Keratinocyte (primary cell): ENCODE measurements around the gene FERMT3. TPM values are rescaled to one million over a fixed set of nuclear protein-coding genes. Genes with fewer than 3 reads are reported as not detected.

Source experiments
- DNase-seq: peaks from one replicate; pipeline ENCODE4 v3.0.0-alpha.2; 2011; ENCODE audit warnings: low read depth, missing footprints, low spot score
- FAIRE-seq: peaks from 2 replicates; lab custom pipeline; 2011; peaks lifted over from hg19 to GRCh38; lab: Jason Lieb, UNC
- H2AFZ ChIP-seq: 2 replicates; pipeline ENCODE4 v1.6.0; 2012; ENCODE audit warnings: low read length, control low read depth, inconsistent platforms; ENCODE audit not compliant: control insufficient read depth
- H3K27ac ChIP-seq: 2 replicates; pipeline ENCODE4 v1.5.1; 2011; ENCODE audit warnings: low read length; ENCODE audit not compliant: control insufficient read depth, insufficient read depth
- H3K27me3 ChIP-seq: 3 replicates; pipeline ENCODE4 v1.6.0; 2011; ENCODE audit warnings: low read length; ENCODE audit not compliant: control insufficient read depth, insufficient read depth; ENCODE audit errors: extremely low read depth
- H3K36me3 ChIP-seq, 2 experiments: 2 replicates in 1 of 2; 3 replicates in 1 of 2; pipeline ENCODE4 v1.5.1; 2011; ENCODE audit warnings: low read length in 2 of 2, mild to moderate bottlenecking in 1 of 2; ENCODE audit not compliant: control insufficient read depth in 2 of 2, insufficient read depth in 2 of 2; ENCODE audit errors: extremely low read depth in 1 of 2
- H3K4me1 ChIP-seq: 3 replicates; pipeline ENCODE4 v1.5.1; 2011; ENCODE audit warnings: low read length; ENCODE audit not compliant: control insufficient read depth, insufficient read depth; ENCODE audit errors: extremely low read depth
- H3K4me2 ChIP-seq: 3 replicates; pipeline ENCODE4 v1.6.0; 2011; ENCODE audit warnings: low read depth, low read length; ENCODE audit not compliant: control insufficient read depth, insufficient read depth; ENCODE audit errors: extremely low read depth
- H3K4me3 ChIP-seq, 3 experiments: fragments of 200-600 bp in 1 of 3; sonication (generic) in 1 of 3; 2 replicates in 2 of 3; 3 replicates in 1 of 3; pipeline ENCODE4 v1.5.1; 2011 to 2016; ENCODE audit warnings: low read length in 3 of 3, mild to moderate bottlenecking in 3 of 3, control low read depth in 2 of 3, inconsistent platforms in 1 of 3, low read depth in 1 of 3, mixed read lengths in 1 of 3, mixed run types in 1 of 3, moderate library complexity in 1 of 3; ENCODE audit not compliant: control insufficient read depth in 2 of 3, insufficient read depth in 2 of 3; ENCODE audit errors: extremely low read depth in 1 of 3
- H3K79me2 ChIP-seq: 2 replicates; pipeline ENCODE4 v1.6.0; 2012; ENCODE audit warnings: low read length; ENCODE audit not compliant: control insufficient read depth, insufficient read depth
- H3K9ac ChIP-seq: 3 replicates; pipeline ENCODE4 v1.6.0; 2011; ENCODE audit warnings: low read length; ENCODE audit not compliant: control insufficient read depth, insufficient read depth; ENCODE audit errors: extremely low read depth
- H3K9me1 ChIP-seq: 3 replicates; pipeline ENCODE4 v1.6.0; 2011; ENCODE audit warnings: low read length; ENCODE audit not compliant: control insufficient read depth, insufficient read depth; ENCODE audit errors: extremely low read depth
- H3K9me3 ChIP-seq: 2 replicates; pipeline ENCODE4 v1.5.1; 2012; ENCODE audit warnings: low read depth, low read length; ENCODE audit not compliant: control insufficient read depth
- H4K20me1 ChIP-seq: 3 replicates; pipeline ENCODE4 v1.6.0; 2011; ENCODE audit warnings: low read length; ENCODE audit not compliant: control insufficient read depth, insufficient read depth; ENCODE audit errors: extremely low read depth
- CTCF ChIP-seq, 3 experiments: IDR thresholded peaks in 1 of 3; conservative IDR thresholded peaks in 1 of 3; optimal IDR thresholded peaks in 1 of 3; 2 replicates in 2 of 3; 3 replicates in 1 of 3; pipeline versions ENCODE3 to v1.5.1; 2011; ENCODE audit warnings: low read length in 3 of 3, mild to moderate bottlenecking in 3 of 3, moderate library complexity in 2 of 3, control low read depth in 1 of 3, inconsistent platforms in 1 of 3; ENCODE audit not compliant: insufficient read depth in 2 of 3; ENCODE audit errors: extremely low read depth in 1 of 3
- EZH2 ChIP-seq: IDR thresholded peaks from one replicate; pipeline ENCODE4 v1.6.1; 2012; ENCODE audit warnings: inconsistent platforms, mild to moderate bottlenecking, low read length, moderate library complexity
- dilution Hi-C: fragments of 300-500 bp; cut with MboI; formaldehyde crosslinking; loops from one replicate; pipeline ENCODE4 v1.7.0; 2020; ENCODE audit warnings: low sequenced_read_pairs; ENCODE audit not compliant: extremely low pct_ligation_motif_present
- polyA plus RNA-seq, 5 experiments: library from polyadenylated mRNA; depleted of rRNA in 3 of 5; stranded (reverse) in 3 of 5; stranded (forward) in 1 of 5; unstranded in 1 of 5; fragments of >200 nt; gene quantifications; 1 replicate in 1 of 5; 2 replicates in 3 of 5; 3 replicates in 1 of 5; pipeline versions ENCODE4 v1.2.1 to v1.2.3, GENCODE V29; 2011 to 2012; ENCODE audit warnings: missing spikeins in 2 of 5, low read depth in 1 of 5, low replicate concordance in 1 of 5

FERMT3 gene
- polyA plus RNA-seq, 1 donor (not counting 4 experiments of a cell fraction or from before 2014, with no cell fraction given): 0.98 TPM

- H3K79me2 ChIP-seq: no peaks in the 10 kb centered on the region
- H4K20me1 ChIP-seq: peaks cover 14% of the 10 kb centered on the region
- H3K9me1 ChIP-seq: no peaks in the 10 kb centered on the region
- H3K27me3 ChIP-seq: no peaks in the 10 kb centered on the region
- H3K4me2 ChIP-seq: no peak overlapping the region
- no peak overlapping the region for H3K27ac ChIP-seq
- dilution Hi-C loops: no loop called here
- no peak overlapping the region for H3K9ac ChIP-seq
- TF ChIP-seq EZH2 (no peak), CTCF (optimal IDR thresholded peaks at IDR 0.05 in 1 of 3, IDR thresholded peaks at IDR 0.05 in 1 of 3, conservative IDR thresholded peaks at IDR 0.05 in 1 of 3; ENCODE audit: extremely low read depth in 1 of 3, insufficient read depth in 2 of 3, low read length in 3 of 3) (no peak)
- H3K9me3 ChIP-seq: no peaks in the 10 kb centered on the region
- no peaks in the 10 kb centered on the region for H3K4me1 ChIP-seq
- H2AFZ ChIP-seq: no peak overlapping the region
- no peak overlapping the region for H3K4me3 ChIP-seq
- FAIRE-seq: no peak
- DNase-seq: no peak
- peaks cover 23 to 31% of the 10 kb centered on the region in 2 experiments for H3K36me3 ChIP-seq
Observed at GRCh38 chr11:64208086-64208795, 1.7 kb downstream of the FERMT3 start.

DNA sequence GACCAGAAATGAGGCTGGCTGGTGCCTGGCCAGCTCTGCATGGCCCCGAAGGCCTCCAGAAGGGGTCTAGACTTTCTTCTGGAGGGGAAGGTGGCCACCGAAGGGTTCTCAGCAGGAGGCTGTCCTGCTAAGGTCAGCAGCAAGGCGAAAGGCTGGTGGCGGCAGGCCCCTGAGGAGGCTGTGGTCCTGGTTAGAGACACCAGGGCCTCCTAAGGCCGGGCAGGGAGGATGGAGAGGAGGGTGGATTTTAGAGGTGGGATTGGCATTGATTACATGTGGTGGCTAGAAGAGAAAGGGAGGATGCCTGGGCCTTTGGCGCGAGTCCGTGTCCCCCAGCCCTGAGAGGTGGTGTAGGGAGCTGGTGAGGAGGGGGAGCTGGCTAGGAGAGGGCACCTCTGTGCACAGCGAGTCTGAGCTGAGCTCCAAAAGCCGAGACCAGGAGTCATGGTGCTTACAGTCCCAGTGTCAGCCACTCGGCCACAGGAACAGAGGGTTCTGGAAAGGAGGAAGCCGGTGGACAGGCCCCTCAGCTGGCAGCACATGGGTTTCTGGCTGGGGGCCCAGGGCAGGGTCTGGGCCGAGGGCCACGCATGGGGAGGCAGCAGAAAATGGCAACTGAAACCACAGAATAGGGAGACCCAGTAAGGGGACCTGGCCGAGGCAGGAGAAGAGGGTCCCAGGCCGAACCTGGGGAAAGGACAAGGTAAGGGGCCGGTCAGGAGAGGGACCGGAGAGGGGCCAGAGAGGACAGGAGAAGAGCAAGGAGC lies 2.5 kb downstream of the FERMT3 start:
- Histone ChIP-seq H3K9me1 (no peaks in the 10 kb centered on the region), H4K20me1 (peaks cover 8% of the 10 kb centered on the region), H3K4me1 (no peaks in the 10 kb centered on the region), H3K9me3 (no peaks in the 10 kb centered on the region), H3K27ac (no peak overlapping the region), H2AFZ (no peak overlapping the region), H3K27me3 (no peaks in the 10 kb centered on the region), H3K36me3 (peaks cover 16 to 24% of the 10 kb centered on the region in 2 experiments), H3K4me3 (no peak overlapping the region), H3K9ac (no peak overlapping the region), H3K79me2 (no peaks in the 10 kb centered on the region), H3K4me2 (no peak overlapping the region)
- no peak for TF ChIP-seq CTCF (optimal IDR thresholded peaks at IDR 0.05 in 1 of 3, IDR thresholded peaks at IDR 0.05 in 1 of 3, conservative IDR thresholded peaks at IDR 0.05 in 1 of 3; ENCODE audit: extremely low read depth in 1 of 3, insufficient read depth in 2 of 3, low read length in 3 of 3)
- TF ChIP-seq EZH2: no peak
- FAIRE-seq (no peak), DNase-seq (no peak)
- dilution Hi-C loops: no loop called here
